ENCODE data around the gene CLEC12A. TPM values are rescaled to one million over a fixed set of nuclear protein-coding genes. Genes with fewer than 3 reads are reported as not detected.

Gene CLEC12A
- total RNA-seq, 2 donors from 2014 or later, result not detected

GRCh38 chr12:10031771-10032175 lies 60.6 kb downstream of the CLEC12A start:
- Mint-ChIP-seq H3K27me3 (ENCODE audit: insufficient read depth) (no peaks in the 10 kb centered on the region), H3K4me3 (no peak overlapping the region), H3K36me3 (ENCODE audit: low read depth) (no peaks in the 10 kb centered on the region), H3K4me1 (no peaks in the 10 kb centered on the region), H3K9me3 (peaks cover 14% of the 10 kb centered on the region), H3K27ac (no peak overlapping the region)
- Histone ChIP-seq H3K27ac (ENCODE audit: low read depth, low read length) (no peak overlapping the region), H3K27me3 (ENCODE audit: control insufficient read depth, insufficient read depth, low read length, poor library complexity, severe bottlenecking) (no peaks in the 10 kb centered on the region), H3K4me3 (ENCODE audit: low read length) (no peak overlapping the region), H3K36me3 (ENCODE audit: control insufficient read depth, insufficient read depth, low read length) (no peaks in the 10 kb centered on the region), H3K9me3 (ENCODE audit: control insufficient read depth, low read length) (peaks cover 14% of the 10 kb centered on the region), H3K9ac (ENCODE audit: extremely low read depth, low read length, poor library complexity, severe bottlenecking) (no peak overlapping the region), H3K4me1 (ENCODE audit: control insufficient read depth, insufficient read depth, low read length) (no peaks in the 10 kb centered on the region)
- peak; percentile 59 for DNase-seq
- WGBS, 2 experiments (ENCODE audit: insufficient coverage in 1 of 2, insufficient read length in 1 of 2), result 97 to 100% methylated on average over 5 of the region's 5 CpGs
- TF ChIP-seq CTCF (conservative IDR thresholded peaks at IDR 0.05), result no peak

GRCh38 chr12:10033783-10034545 lies 62.8 kb downstream of the CLEC12A start:
- H3K36me3 Mint-ChIP-seq (ENCODE audit: low read depth), result no peaks in the 10 kb centered on the region
- no peaks in the 10 kb centered on the region for H3K4me1 Mint-ChIP-seq
- H3K27ac ChIP-seq (ENCODE audit: low read depth, low read length), result no peak overlapping the region
- H3K9me3 ChIP-seq (ENCODE audit: control insufficient read depth, low read length), result peaks cover 14% of the 10 kb centered on the region
- H3K27me3 Mint-ChIP-seq (ENCODE audit: insufficient read depth), result no peaks in the 10 kb centered on the region
- H3K4me1 ChIP-seq (ENCODE audit: control insufficient read depth, insufficient read depth, low read length), result no peaks in the 10 kb centered on the region
- H3K27me3 ChIP-seq (ENCODE audit: control insufficient read depth, insufficient read depth, low read length, poor library complexity, severe bottlenecking), result no peaks in the 10 kb centered on the region
- TF ChIP-seq CTCF (conservative IDR thresholded peaks at IDR 0.05), result peak; percentile 90
- H3K9me3 Mint-ChIP-seq, result peaks cover 14% of the 10 kb centered on the region
- H3K4me3 ChIP-seq (ENCODE audit: low read length), result no peak overlapping the region
- no peak overlapping the region for H3K27ac Mint-ChIP-seq
- no CpG with 5 or more reads among the region's 1 CpG for WGBS, 2 experiments (ENCODE audit: insufficient coverage in 1 of 2, insufficient read length in 1 of 2)
- H3K9ac ChIP-seq (ENCODE audit: extremely low read depth, low read length, poor library complexity, severe bottlenecking), result no peak overlapping the region
- H3K4me3 Mint-ChIP-seq, result no peak overlapping the region
- no peak for DNase-seq
- H3K36me3 ChIP-seq (ENCODE audit: control insufficient read depth, insufficient read depth, low read length), result no peaks in the 10 kb centered on the region

Other genes starting within 250 kb of the CLEC12A start
- gene CLECL1, start 238.3 kb upstream of the CLEC12A start, total RNA-seq, result not detected
- not detected for gene CD69, start 210.5 kb upstream of the CLEC12A start, total RNA-seq
- not detected for gene KLRF1, start 143.9 kb upstream of the CLEC12A start, total RNA-seq
- gene CLEC2B, start 102.1 kb upstream of the CLEC12A start, total RNA-seq, result not detected
- not detected for gene KLRF2, start 89.9 kb upstream of the CLEC12A start, total RNA-seq
- 1 to 10 TPM in 1 of 2 donors, not detected in 1; 3.8 TPM for gene CLEC2A, start 39.0 kb upstream of the CLEC12A start, total RNA-seq
- gene CLEC1B, start 27.7 kb downstream of the CLEC12A start, total RNA-seq, result not detected
- gene CLEC12B, start 39.2 kb downstream of the CLEC12A start, total RNA-seq, result not detected
- not detected for gene CLEC9A, start 59.3 kb downstream of the CLEC12A start, total RNA-seq
- not detected for gene CLEC1A, start 127.6 kb downstream of the CLEC12A start, total RNA-seq
- not detected for gene CLEC7A, start 158.8 kb downstream of the CLEC12A start, total RNA-seq
- gene OLR1, start 200.7 kb downstream of the CLEC12A start, total RNA-seq, result under 1 TPM in 1 of 2 donors, not detected in 1; 0.22 TPM
- not detected for gene TMEM52B, start 207.6 kb downstream of the CLEC12A start, total RNA-seq
- 100 to 1,000 TPM; 135 to 191 TPM for gene GABARAPL1, start 241.5 kb downstream of the CLEC12A start, total RNA-seq